ENCODE measurements around the gene SAFB. TPM values are rescaled to one million over a fixed set of nuclear protein-coding genes. Genes with fewer than 3 reads are reported as not detected.

The SAFB gene
- polyA plus RNA-seq, 1 of the 3 experiments (the other 2 are of a cell fraction) = 90.0 TPM

GRCh38 chr19:5665781-5666513 is 43.1 kb downstream of the SAFB start:
- H3K27ac ChIP-seq (ENCODE audit: low read depth in 2 of 2, low read length in 1 of 2) = no peak overlapping the region
- 86% methylated on average over 10 of the region's 10 CpGs for WGBS (ENCODE audit: low lambda C conversion rate)
- POLR2A ChIA-PET = no interaction called here

DNA sequence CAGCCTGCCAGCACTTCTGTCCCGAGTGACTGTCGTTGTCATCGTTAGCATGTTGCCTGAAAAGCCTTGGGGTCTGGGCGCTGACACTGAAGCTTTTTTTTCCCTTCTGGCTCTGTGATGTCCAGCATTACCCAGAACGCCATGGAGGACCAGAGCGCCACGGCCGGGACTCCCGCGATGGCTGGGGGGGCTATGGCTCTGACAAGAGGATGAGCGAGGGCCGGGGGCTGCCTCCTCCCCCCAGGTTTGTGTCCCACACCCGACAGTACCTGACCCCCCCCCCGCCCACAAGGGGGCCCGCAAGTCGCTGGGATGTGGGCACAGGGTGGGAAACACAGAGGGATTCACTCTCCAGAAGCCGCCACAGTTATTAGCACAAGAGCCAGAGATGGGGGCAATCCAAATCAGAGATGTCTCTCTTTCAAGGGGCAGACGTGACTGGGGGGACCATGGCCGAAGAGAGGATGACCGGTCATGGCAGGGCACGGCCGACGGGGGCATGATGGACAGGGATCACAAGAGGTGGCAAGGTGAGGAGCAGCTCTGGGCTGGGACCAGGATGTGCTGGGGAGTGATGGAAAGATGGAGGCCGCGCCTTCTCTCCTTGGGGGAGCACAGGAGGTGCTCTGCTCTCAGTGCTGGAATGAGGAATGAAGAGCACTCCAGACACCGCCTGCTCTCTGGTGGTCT is 44.2 kb downstream of the SAFB start:
- H3K36me3 ChIP-seq (replicated peaks in 1 of 2; ENCODE audit: control insufficient read depth in 1 of 2, insufficient read depth in 2 of 2, low read length in 1 of 2) = peaks cover 43 to 69% of the 10 kb centered on the region in 2 experiments
- ChIA-PET CTCF (no interaction called here), POLR2A (no interaction called here)
- H3K79me2 ChIP-seq (ENCODE audit: insufficient read depth) = no peaks in the 10 kb centered on the region
- no peak for DNase-seq
- H3K4me2 ChIP-seq = no peak overlapping the region
- WGBS (ENCODE audit: low lambda C conversion rate) = 96% methylated on average over 23 of the region's 26 CpGs
- H4K20me1 ChIP-seq (ENCODE audit: insufficient read depth) = no peaks in the 10 kb centered on the region
- H3K4me1 ChIP-seq (ENCODE audit: control insufficient read depth in 1 of 2, insufficient read depth in 2 of 2, low read depth in 1 of 2, low read length in 1 of 2) = no peaks in the 10 kb centered on the region
- no peak overlapping the region for H3K27ac ChIP-seq (ENCODE audit: low read depth in 2 of 2, low read length in 1 of 2)
- no peaks in the 10 kb centered on the region for H3K27me3 ChIP-seq (ENCODE audit: insufficient read depth)
- H3K9me3 ChIP-seq = no peaks in the 10 kb centered on the region
- TF ChIP-seq FOXM1 (IDR thresholded peaks at IDR 0.05; ENCODE audit: low read depth) (no peak), GATA2 (CRISPR knock-in tag; IDR thresholded peaks at IDR 0.05) (no peak), YY1 (IDR thresholded peaks at IDR 0.05; ENCODE audit: low read depth) (no peak), CHD2 (IDR thresholded peaks at IDR 0.05; ENCODE audit: low read length, partially characterized antibody) (no peak), NFIC (IDR thresholded peaks at IDR 0.05; ENCODE audit: borderline replicate concordance) (no peak), POLR2AphosphoS5 (IDR thresholded peaks at IDR 0.05; ENCODE audit: low read depth, low read length) (no peak), JUND (IDR thresholded peaks at IDR 0.05) (no peak), RFX5 (IDR thresholded peaks at IDR 0.05; ENCODE audit: low read length) (no peak), SIN3A (IDR thresholded peaks at IDR 0.05; ENCODE audit: borderline replicate concordance, low read depth, low read length) (no peak), EZH2phosphoT487 (IDR thresholded peaks at IDR 0.05; ENCODE audit: borderline replicate concordance, low read depth) (no peak), EP300 (IDR thresholded peaks at IDR 0.05; ENCODE audit: borderline replicate concordance in 1 of 2, low read depth in 1 of 2, low read length in 1 of 2) (no peak), NRF1 (IDR thresholded peaks at IDR 0.05; ENCODE audit: low read depth, low read length) (no peak), FOSL2 (IDR thresholded peaks at IDR 0.05; ENCODE audit: borderline replicate concordance, low read depth) (no peak)
- TF ChIP-seq, protein P1, sequence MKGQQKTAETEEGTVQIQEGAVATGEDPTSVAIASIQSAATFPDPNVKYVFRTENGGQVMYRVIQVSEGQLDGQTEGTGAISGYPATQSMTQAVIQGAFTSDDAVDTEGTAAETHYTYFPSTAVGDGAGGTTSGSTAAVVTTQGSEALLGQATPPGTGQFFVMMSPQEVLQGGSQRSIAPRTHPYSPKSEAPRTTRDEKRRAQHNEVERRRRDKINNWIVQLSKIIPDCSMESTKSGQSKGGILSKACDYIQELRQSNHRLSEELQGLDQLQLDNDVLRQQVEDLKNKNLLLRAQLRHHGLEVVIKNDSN (IDR thresholded peaks at IDR 0.05; ENCODE audit: borderline replicate concordance, low read depth) = no peak
- TF ChIP-seq, protein P2, sequence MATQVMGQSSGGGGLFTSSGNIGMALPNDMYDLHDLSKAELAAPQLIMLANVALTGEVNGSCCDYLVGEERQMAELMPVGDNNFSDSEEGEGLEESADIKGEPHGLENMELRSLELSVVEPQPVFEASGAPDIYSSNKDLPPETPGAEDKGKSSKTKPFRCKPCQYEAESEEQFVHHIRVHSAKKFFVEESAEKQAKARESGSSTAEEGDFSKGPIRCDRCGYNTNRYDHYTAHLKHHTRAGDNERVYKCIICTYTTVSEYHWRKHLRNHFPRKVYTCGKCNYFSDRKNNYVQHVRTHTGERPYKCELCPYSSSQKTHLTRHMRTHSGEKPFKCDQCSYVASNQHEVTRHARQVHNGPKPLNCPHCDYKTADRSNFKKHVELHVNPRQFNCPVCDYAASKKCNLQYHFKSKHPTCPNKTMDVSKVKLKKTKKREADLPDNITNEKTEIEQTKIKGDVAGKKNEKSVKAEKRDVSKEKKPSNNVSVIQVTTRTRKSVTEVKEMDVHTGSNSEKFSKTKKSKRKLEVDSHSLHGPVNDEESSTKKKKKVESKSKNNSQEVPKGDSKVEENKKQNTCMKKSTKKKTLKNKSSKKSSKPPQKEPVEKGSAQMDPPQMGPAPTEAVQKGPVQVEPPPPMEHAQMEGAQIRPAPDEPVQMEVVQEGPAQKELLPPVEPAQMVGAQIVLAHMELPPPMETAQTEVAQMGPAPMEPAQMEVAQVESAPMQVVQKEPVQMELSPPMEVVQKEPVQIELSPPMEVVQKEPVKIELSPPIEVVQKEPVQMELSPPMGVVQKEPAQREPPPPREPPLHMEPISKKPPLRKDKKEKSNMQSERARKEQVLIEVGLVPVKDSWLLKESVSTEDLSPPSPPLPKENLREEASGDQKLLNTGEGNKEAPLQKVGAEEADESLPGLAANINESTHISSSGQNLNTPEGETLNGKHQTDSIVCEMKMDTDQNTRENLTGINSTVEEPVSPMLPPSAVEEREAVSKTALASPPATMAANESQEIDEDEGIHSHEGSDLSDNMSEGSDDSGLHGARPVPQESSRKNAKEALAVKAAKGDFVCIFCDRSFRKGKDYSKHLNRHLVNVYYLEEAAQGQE (IDR thresholded peaks at IDR 0.05; ENCODE audit: low read depth, low read length) = no peak
- no peak overlapping the region for H2AFZ ChIP-seq (ENCODE audit: low read depth)
- H3F3A ChIP-seq (replicated peaks; ENCODE audit: insufficient read depth) = peaks cover 4% of the 10 kb centered on the region
- H3K9me2 ChIP-seq = no peaks in the 10 kb centered on the region
- H3K4me3 ChIP-seq (ENCODE audit: low read depth in 2 of 2, low read length in 1 of 2) = no peak overlapping the region
- no peak overlapping the region for H3K9ac ChIP-seq

More at GRCh38 chr19:5665781-5666513, 43.1 kb downstream of the SAFB start:
- Histone ChIP-seq H4K20me1 (ENCODE audit: insufficient read depth) (no peaks in the 10 kb centered on the region), H3K9me3 (no peaks in the 10 kb centered on the region), H3K4me3 (ENCODE audit: low read depth in 2 of 2, low read length in 1 of 2) (no peak overlapping the region), H3K79me2 (ENCODE audit: insufficient read depth) (no peaks in the 10 kb centered on the region), H3F3A (replicated peaks; ENCODE audit: insufficient read depth) (no peaks in the 10 kb centered on the region), H3K4me2 (no peak overlapping the region), H3K9me2 (no peaks in the 10 kb centered on the region), H3K4me1 (ENCODE audit: control insufficient read depth in 1 of 2, insufficient read depth in 2 of 2, low read depth in 1 of 2, low read length in 1 of 2) (no peaks in the 10 kb centered on the region), H3K36me3 (replicated peaks in 1 of 2; ENCODE audit: control insufficient read depth in 1 of 2, insufficient read depth in 2 of 2, low read length in 1 of 2) (peaks cover 43 to 75% of the 10 kb centered on the region in 2 experiments), H2AFZ (ENCODE audit: low read depth) (no peak overlapping the region), H3K9ac (no peak overlapping the region), H3K27me3 (ENCODE audit: insufficient read depth) (no peaks in the 10 kb centered on the region)
- DNase-seq = no peak
- no peak for TF ChIP-seq ELF1 (IDR thresholded peaks at IDR 0.05)
- TF ChIP-seq, protein P3, sequence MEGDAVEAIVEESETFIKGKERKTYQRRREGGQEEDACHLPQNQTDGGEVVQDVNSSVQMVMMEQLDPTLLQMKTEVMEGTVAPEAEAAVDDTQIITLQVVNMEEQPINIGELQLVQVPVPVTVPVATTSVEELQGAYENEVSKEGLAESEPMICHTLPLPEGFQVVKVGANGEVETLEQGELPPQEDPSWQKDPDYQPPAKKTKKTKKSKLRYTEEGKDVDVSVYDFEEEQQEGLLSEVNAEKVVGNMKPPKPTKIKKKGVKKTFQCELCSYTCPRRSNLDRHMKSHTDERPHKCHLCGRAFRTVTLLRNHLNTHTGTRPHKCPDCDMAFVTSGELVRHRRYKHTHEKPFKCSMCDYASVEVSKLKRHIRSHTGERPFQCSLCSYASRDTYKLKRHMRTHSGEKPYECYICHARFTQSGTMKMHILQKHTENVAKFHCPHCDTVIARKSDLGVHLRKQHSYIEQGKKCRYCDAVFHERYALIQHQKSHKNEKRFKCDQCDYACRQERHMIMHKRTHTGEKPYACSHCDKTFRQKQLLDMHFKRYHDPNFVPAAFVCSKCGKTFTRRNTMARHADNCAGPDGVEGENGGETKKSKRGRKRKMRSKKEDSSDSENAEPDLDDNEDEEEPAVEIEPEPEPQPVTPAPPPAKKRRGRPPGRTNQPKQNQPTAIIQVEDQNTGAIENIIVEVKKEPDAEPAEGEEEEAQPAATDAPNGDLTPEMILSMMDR (IDR thresholded peaks at IDR 0.05) = peak; percentile 22; the same call in 1 of the 2 replicates
- no peak for TF ChIP-seq GATA2 (CRISPR knock-in tag; IDR thresholded peaks at IDR 0.05)
- TF ChIP-seq SIN3A (IDR thresholded peaks at IDR 0.05; ENCODE audit: borderline replicate concordance, low read depth, low read length) = no peak
- TF ChIP-seq FOXM1 (IDR thresholded peaks at IDR 0.05; ENCODE audit: low read depth) = no peak
- CTCF ChIA-PET = interaction anchor here (0.9 to 1.7 kb wide), 2 partner anchors 11 to 20 kb away, joined by 3 to 4 read pairs; no protein-coding TSS in a partner anchor
